ENCODE results near the gene ZNF774.

DNA sequence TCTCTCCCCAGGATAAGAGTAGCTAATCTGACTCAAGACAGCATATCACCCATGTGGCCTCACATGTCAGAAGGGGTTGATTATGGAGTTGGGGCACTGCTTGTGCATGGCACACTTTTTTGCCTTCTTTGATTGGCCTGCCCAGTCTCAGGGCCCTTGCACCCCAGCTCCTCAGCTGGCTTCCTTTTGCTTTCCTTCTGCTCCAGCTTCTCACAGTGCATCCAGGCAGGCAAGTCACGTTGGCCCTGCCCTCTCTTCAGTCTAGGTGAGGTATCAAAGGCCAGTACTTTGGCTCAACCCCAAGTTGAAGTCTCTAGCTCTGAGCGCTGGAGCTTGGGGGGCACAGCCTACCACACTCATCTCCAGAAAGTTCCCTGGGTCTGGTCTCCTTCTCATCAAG lies 44.4 kb upstream of the ZNF774 start:
- no peak for TF ChIP-seq SPI1 (IDR thresholded peaks at IDR 0.05; ENCODE audit: low read depth, low read length)
- no peak for TF ChIP-seq POLR2AphosphoS5 (IDR thresholded peaks at IDR 0.05; ENCODE audit: low read depth, low read length)
- no peak for TF ChIP-seq POU2F2 (IDR thresholded peaks at IDR 0.05; ENCODE audit: low read depth, low read length)
- TF ChIP-seq POLR2A (IDR thresholded peaks at IDR 0.05; ENCODE audit: low read depth, low read length), result no peak
- TF ChIP-seq TAF1 (IDR thresholded peaks at IDR 0.05; ENCODE audit: low read depth, low read length), result no peak

All from GM12891 (cell line).